SK-N-DZ (cell line): ENCODE data around the gene GRAMD2B.

Experiments used
- DNase-seq: peaks from one replicate; pipeline ENCODE4 v3.0.0-alpha.2; 2015; ENCODE audit warnings: low spot score

The GRAMD2B gene

DNA sequence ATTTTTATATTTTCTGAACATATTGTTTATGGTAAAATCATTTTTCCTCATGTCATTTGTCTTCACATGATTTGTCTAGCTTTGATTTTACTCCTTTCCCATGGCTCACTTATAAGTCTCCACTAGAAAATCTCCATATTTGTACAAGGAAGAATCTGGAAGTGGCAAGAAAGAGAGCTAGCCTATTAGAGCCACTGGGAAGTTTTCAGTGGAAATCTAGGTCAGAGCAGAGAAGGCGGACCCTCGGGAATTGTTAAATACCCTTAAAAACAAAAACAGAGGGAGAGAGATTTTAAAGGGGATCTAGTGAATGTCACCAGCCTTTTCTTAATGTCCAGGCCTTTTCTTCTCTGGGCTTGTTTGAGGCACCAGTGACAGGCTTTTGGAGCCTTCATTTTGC is 56.6 kb downstream of the GRAMD2B start:
- DNase-seq, result no peak

- no peak for DNase-seq
Observed at GRCh38 chr5:126480824-126481223, 57.6 kb downstream of the GRAMD2B start.

- no peak for DNase-seq
Observed at GRCh38 chr5:126481243-126481642, 58.0 kb downstream of the GRAMD2B start.

GRCh38 chr5:126482591-126482990 is 59.4 kb downstream of the GRAMD2B start:
- no peak for DNase-seq

DNA sequence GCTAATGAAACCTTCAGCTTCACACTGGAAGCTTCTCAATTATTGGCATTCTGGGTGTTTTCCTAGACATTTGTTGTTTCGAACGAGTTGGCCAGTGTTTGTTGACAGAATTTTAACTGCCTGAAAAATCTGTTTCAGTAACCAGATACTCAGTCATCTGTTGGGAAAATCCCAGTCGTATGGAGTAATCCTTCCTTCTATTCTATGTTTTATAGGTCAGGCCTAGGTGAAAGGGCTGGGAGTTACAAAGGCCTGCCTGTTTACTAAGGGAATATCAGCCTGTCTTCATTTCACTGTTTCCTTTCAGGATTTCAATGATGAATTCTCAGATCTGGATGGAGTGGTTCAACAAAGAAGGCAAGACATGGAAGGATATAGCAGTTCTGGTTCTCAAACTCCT is 59.9 kb downstream of the GRAMD2B start:
- no peak for DNase-seq

DNA sequence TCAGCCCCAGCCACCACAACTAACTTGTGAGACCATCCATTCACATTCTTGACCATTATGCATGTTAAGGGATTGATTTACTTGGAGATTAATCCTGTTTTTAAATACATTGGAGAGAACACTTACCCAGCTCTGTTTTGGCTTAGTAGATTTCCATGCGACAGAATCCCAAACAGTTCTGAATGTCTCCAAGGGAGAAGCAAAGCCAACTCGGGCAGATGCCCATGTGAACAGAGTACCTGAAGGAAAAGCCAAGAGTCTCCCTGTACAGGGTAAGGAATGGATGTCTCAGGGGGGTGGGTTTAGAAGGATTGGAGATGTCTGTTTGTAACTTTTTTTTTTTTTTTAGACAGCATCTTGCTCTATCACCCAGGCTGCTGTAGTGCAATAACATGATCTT is 61.0 kb downstream of the GRAMD2B start:
- DNase-seq, result no peak

DNA sequence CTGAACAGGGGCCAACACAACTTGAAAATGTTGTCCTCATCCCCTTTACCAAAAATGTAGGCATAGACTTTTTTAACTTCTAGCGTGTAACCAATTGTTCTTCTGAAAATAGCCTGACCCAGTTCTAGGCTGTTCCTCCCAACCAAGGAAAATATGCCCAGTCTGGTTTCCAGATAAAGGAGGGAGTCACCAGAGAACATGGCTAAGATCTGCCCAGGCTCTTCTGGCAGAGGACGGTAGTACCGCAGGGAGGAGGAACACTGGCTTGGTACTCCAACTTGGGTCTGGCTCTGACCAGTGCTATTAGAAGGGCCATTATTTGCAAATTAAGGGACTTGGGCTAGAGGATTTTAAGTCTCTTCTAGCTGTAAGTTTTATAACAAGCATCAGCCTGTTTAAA is 63.1 kb downstream of the GRAMD2B start:
- DNase-seq, result no peak

DNA sequence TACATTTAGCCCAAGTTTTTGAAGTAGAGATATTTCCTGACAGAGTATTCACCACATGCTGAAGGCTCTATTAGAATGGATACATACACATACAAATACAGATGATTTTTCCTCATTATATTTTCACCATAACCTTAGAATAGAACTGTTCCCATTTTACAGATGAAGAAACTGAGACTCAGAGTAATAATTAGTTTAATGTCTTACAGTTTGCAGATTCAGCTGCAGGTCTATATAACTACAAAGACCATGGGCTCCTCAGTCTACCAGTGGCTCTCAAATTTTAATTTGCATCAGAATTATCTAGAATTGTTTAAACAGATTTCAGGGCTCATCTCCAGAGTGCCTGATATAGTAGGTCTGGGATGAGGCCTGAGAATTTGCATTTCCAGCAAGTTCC is 64.4 kb downstream of the GRAMD2B start:
- DNase-seq, result no peak

- DNase-seq, result no peak
Observed at GRCh38 chr5:126488443-126489065, 65.3 kb downstream of the GRAMD2B start.

DNA sequence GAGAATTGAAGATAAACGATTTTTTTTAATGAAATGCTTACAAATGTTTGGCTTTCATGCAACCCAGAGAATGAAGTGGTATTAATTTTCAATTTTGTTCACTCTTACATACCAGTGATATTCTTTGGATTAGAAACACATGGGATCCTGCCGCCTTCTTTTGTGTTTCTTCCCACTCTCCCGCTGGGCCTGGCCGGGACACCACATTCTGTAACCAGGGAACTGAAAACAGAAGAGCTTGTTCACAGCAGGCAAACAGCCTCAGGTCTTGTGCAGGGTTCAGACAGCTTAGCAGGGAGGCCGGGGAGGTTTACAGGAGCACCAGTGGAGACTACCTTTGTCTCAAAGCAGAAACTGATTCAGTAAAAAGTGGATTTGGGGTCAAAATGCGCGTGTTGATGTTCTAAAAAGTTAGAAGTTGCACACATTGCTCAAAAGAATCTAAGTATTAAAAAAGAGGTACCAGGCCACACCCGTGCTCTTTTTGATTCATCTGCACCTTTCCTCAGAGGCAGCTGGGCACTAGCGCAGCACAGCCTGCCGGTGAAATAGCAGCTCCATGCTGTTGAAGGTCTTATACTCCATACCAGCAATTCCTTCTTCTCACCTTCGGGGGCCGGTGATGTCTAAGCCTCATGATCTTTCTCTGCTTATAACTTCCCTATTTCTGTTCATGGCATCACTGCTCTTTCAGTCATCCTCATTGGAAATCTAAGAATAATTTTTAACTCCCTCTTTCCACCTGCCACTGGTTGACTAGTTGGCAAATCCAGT is 67.1 kb downstream of the GRAMD2B start:
- no peak for DNase-seq

GRCh38 chr5:126492939-126493338 is 69.7 kb downstream of the GRAMD2B start:
- peak; percentile 9 for DNase-seq

DNA sequence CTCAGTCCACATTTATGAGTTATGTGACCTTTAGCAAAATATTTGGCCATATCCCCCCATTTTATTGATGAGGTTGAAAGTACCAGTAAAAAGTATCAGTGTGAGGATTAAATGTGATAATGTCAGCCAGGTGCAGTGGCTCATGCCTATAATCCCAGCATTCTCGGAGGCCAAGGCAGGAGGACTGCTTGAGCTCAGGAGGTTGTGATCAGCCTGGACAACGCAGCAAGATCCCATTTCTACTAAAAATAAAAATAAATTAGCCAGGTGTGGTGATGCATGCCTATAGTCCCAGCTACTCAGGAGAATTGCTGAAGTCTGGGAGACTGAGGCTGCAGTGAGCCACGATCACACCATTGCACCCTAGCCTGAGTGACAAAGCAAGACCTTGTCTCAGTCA is 71.2 kb downstream of the GRAMD2B start:
- DNase-seq, result no peak

- no peak for DNase-seq
Observed at GRCh38 chr5:126497506-126497905, 74.3 kb downstream of the GRAMD2B start.

DNA sequence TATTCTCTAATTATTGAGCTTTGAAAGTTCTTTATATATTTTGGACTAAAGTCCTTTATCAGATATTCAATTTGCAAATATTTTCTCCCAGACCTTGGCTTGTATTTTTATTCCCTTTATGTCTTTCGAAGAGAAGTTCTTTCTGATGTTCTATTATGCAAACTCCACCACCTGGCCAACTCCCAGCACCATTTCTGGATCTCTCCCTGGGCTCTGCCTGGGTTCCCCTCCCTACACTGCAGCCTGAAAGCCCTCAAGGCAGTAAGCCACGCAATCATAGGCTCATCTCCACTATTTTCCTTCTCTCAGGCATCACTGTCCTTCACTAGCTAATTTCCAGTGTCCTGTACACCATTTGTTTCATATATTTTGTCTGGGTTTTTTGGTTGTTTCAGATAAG is 76.1 kb downstream of the GRAMD2B start:
- DNase-seq, result no peak

DNA sequence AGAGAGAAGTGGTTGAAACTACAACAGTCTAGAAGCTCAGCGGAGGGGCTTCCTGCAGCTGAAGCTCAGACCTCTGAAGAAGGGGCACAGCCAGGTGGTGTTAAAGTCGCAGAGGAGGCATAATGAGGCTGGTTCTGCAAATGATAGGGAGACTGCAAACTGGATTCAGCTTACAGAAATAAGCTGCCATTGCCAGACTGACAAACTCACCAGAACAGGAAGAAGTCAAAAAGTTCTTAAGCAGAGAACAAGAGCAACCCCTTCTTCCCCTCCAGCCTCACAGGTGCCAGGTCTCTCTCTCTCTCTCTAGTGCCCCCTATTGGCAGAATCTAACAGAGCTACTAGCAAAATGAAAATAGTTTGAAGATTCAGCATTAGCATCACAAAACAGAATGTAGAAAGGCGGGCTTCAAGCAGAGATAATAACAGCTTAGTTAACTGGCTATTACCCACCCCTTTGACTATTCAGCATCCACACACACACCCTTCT is 76.7 kb downstream of the GRAMD2B start:
- no peak for DNase-seq

GRCh38 chr5:126501448-126501847 is 78.2 kb downstream of the GRAMD2B start:
- DNase-seq, result no peak

GRCh38 chr5:126503602-126504104 is 80.4 kb downstream of the GRAMD2B start:
- no peak for DNase-seq

DNA sequence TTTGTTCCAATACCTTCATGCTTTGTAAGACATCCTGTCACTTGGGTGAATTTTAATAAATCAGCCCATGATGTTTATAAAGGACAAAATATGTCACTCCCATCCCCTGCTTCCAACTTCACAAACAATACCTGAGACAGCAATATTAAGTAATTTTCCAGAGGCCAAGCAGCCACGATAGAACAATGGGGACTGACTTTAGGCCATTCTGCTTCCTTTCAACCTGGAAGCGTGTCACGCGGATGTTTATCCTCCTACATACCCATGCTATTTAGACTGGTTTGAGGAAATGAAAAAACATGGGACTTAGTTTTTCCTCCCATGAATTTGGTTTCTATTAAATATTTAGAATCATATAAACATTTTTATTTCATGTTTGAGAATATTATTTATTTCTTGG is 82.9 kb downstream of the GRAMD2B start:
- no peak for DNase-seq

- DNase-seq, result no peak
Observed at GRCh38 chr5:126508251-126508961, 85.2 kb downstream of the GRAMD2B start.

- no peak for DNase-seq
Observed at GRCh38 chr5:126508962-126509279, 85.7 kb downstream of the GRAMD2B start.

DNA sequence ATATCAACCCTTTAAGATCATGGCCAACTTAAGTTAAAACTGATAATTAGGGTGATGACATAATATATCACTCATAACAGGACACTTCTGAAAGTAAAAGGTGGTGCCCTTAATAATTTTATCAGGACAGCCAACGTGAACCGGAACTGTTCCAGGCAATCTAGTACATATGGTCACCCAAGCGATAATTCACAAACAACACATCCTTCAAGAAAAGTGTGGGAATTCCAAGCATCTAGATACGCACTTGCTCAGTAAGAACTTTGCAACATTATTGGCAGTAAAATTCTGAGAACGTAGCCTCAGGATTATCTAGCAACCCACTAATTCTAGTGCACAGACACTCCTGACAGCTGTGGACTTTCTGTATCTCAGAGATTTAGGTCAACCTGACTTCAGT is 86.1 kb downstream of the GRAMD2B start:
- DNase-seq, result no peak

- DNase-seq, result no peak
Observed at GRCh38 chr5:126511961-126512360, 88.8 kb downstream of the GRAMD2B start.

GRCh38 chr5:126512451-126512850 is 89.2 kb downstream of the GRAMD2B start:
- DNase-seq, result no peak
